ENCODE results near the gene NT5DC3. TPM values are rescaled to one million over a fixed set of nuclear protein-coding genes. Genes with fewer than 3 reads are reported as not detected.
A peak's percentile ranks its signal among the peaks of the same experiment; 100 is the strongest.
"Not testable (repeated sequence)": the region's sequence is repeated elsewhere in the genome, so short reads cannot be mapped to it uniquely, and the experiment has no call there.

Gene NT5DC3
- total RNA-seq, 1 donor from 2014 or later = 3.5 TPM

DNA sequence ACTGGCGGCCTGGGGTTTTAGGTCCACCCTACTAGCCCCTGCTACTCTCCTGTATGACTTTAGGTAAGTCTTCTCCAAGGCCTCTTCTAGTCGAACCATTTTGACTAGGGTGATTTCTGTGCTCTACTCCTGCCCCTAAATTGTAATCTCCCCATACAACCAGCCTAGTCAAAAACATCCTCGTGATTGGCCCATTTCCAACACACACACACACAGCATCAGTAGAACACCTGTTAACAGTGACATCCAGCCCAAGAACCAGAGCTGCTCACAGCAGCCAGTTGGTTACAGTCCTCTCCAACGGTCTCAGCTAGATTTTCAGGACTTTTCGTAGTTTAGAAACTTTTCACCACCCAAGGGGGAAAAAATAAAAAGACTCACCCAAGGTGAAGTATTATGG lies 30.9 kb downstream of the NT5DC3 start:
- no peak for DNase-seq (ENCODE audit: low read depth in 2 of 2)

GRCh38 chr12:103809639-103810038 lies 31.4 kb downstream of the NT5DC3 start:
- DNase-seq (ENCODE audit: low read depth in 2 of 2) = not testable (repeated sequence)

DNA sequence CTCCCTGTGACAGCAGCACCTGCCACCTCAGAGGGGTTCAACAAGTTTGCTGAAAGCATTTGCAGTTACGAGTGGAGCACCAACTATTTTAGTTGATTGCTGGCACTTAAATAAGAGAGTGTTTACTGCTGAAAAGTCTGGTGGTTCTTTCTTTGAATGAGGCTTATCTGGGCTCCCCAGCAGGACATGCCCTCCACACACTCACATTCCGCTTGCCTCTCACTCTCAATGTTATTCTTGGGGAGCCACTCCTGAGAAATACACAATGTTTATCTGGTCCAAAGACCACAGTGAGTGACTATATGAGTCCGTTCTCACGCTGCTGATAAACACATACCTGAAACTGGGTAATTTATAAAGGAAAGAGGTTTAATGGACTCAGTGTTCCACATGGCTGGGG lies 31.9 kb downstream of the NT5DC3 start:
- no peak for DNase-seq (ENCODE audit: low read depth in 2 of 2)

- DNase-seq (ENCODE audit: low read depth in 2 of 2) = no peak
These were observed 32.7 kb downstream of the NT5DC3 start for GRCh38 chr12:103808239-103808880.

GRCh38 chr12:103807561-103808238 lies 33.3 kb downstream of the NT5DC3 start:
- DNase-seq (ENCODE audit: low read depth in 2 of 2) = no peak

DNA sequence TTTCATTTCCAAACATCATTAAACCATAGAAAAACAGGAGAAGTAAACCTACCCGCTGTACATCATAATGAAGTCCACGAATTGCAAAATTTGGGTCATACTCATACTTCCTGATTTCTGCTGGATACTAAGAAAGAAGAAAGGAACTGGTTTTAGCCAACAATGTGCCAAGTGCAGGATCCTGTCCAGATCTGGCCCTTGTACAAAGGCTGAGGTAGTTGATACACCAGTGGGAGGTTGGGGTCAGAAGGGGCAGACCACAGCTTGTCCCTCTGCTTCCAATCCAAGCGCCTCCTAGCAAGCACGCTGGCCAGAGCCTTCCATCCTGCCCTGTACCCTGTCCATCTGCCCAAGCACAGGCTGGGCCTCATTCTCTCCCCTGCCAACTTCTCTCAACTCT lies 34.2 kb downstream of the NT5DC3 start:
- peak; percentile 31 to 78 for DNase-seq (ENCODE audit: low read depth in 2 of 2)

DNA sequence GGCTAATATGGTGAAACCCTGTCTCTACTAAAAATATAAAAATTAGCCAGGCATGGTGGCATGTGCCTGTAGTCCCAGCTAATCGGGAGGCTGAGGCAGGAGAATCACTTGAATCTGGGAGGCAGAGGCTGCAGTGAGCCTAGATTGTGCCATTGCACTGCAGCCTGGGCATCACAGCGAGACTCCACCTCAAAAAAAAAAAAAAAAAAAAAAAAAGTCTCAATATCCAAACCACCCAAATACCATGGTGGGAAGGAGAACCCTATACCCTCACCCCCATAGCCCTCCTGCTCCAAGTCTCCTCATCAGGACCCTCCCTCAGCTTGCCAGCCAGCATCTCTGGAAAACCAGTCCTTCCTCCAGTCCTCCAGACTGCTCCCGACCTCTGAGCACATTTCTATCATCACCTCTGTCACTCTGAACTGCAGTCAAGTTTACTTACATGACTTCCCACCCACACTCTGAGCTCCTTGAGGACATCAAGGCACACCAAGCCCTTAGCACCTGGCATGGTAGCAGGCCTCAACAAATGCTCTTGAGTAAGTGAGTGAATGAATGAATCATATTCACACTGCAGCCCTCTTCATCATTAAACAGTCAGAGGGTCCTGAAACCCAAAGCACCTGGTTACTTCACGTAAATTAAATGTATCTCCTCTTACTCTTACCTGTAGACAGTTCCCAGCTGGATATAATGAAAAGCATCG lies 35.2 kb downstream of the NT5DC3 start:
- no peak for DNase-seq (ENCODE audit: low read depth in 2 of 2)

GRCh38 chr12:103803847-103804246 lies 37.2 kb downstream of the NT5DC3 start:
- DNase-seq (ENCODE audit: low read depth in 2 of 2) = no peak

DNA sequence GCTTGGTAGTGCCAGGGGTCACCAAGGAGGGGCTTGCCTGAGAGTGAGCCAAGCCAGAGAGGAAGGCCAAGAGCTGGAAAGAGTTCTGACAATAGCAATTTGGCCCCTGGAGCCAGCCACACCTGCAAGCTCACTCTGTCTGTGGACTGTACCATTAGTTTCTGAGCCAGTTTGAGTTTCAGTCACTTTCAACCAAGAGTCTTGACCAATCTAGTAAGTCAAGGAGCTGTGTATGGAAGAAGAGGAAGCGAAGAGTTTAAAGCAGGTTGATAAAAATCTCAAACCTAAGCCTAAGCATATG lies 38.5 kb downstream of the NT5DC3 start:
- DNase-seq (ENCODE audit: low read depth in 2 of 2) = no peak

- DNase-seq (ENCODE audit: low read depth in 2 of 2) = no peak
These were observed 39.1 kb downstream of the NT5DC3 start for GRCh38 chr12:103801709-103802585.

GRCh38 chr12:103799857-103800771 lies 40.9 kb downstream of the NT5DC3 start:
- peak; percentile 74 to 80 for DNase-seq (ENCODE audit: low read depth in 2 of 2)

GRCh38 chr12:103799504-103799856 lies 41.6 kb downstream of the NT5DC3 start:
- no peak for DNase-seq (ENCODE audit: low read depth in 2 of 2)

- DNase-seq (ENCODE audit: low read depth in 2 of 2) = no peak
These were observed 42.4 kb downstream of the NT5DC3 start for GRCh38 chr12:103798586-103798985.

GRCh38 chr12:103794309-103795213 lies 46.5 kb downstream of the NT5DC3 start:
- DNase-seq (ENCODE audit: low read depth in 2 of 2) = no peak

DNA sequence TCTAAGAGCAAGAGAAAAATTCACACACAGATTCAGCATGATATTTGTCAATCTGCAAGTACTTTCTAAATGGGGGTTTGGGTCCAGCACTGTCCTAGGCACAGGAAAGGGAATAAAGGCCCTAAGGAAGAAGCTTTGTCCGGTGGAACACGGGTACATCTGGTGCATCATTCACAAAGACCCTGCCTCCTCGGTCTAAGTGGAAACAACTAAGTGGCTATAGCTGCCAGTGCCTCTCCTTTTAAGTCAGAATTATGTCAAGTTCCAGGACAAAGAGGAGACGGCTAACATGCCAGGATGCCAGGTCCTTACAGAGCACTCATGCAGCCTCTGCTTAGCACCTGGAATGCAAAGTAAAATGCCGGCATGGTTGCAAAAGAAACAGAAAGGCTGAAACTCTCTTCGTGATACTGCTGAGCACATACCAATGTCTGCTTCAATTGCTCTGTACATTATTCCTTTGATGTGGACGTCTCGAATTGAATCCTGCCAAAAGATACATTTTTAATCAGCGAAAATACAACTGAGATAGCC lies 47.5 kb downstream of the NT5DC3 start:
- DNase-seq (ENCODE audit: low read depth in 2 of 2) = no peak

- DNase-seq (ENCODE audit: low read depth in 2 of 2) = no peak
These were observed 48.0 kb downstream of the NT5DC3 start for GRCh38 chr12:103793046-103793445.

DNA sequence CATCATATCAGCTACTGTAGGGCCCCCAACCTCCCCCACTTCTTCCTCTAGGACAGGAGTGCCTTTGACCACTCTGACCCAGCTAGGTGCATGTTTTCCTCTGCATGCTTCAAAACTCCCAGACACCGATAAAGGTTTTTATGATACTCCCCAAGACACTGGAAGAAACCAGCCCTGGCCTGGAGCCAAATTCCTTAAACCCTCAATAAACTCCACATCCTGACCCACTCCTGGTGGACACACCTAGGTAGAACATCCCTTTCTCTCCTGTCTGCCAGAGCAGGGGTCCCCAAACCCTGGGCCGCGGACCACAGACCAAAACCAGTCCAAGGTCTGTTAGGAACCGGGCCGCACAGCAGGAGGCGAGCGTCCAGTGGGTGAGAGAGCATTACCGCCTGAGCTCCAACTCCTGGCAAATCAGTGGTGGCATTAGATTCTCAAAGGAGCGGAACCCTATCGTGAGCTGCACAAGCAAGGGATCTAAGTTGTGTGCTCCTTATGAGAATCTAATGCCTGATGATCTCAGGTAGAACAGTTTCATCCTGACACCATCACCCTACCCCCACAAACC lies 49.6 kb downstream of the NT5DC3 start:
- DNase-seq (ENCODE audit: low read depth in 2 of 2) = no peak

DNA sequence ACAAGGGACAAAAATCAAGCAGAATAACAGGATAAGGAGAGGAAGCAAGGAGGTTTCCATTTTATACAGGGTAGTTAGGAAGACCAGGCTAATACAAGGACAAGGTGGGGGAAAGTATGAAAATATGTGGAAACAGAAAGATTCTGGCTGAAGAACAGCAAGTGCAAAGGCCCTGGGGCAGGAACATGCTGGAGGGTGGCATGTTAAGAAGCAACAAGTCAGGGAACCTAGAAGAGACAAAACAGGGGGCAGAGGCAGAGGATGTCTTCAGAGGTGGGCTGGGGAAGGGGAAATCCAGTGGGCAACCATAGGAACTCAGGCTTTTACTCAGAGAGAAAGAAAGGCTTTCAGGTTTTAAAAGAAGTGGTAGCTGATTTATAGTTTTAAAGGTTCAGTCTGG lies 54.8 kb downstream of the NT5DC3 start:
- DNase-seq (ENCODE audit: low read depth in 2 of 2) = no peak

Measured in dermis microvascular lymphatic vessel endothelial cell (primary cell).